ENCODE measurements around the gene COL4A1. TPM values are rescaled to one million over a fixed set of nuclear protein-coding genes. Genes with fewer than 3 reads are reported as not detected.

COL4A1 gene
- total and polyA plus RNA-seq, 2 donors from 2014 or later, result 53.0 to 218 TPM

GRCh38 chr13:110248449-110249143 lies 58.4 kb downstream of the COL4A1 start:
- peak in 1 of 5 donors; percentile 36 for DNase-seq
- no peak for FAIRE-seq
- H3K4me1 ChIP-seq (ENCODE audit: control insufficient read depth in 2 of 3, insufficient read depth in 2 of 3, low read depth in 1 of 3, low read length in 3 of 3), result peaks cover 0 to 17% (median 10%) of the 10 kb centered on the region in 3 donors

GRCh38 chr13:110246530-110246929 lies 60.4 kb downstream of the COL4A1 start:
- no peaks in the 10 kb centered on the region for H3K9me3 ChIP-seq (ENCODE audit: control insufficient read depth in 2 of 3, insufficient read depth in 1 of 3, low read length in 3 of 3)
- intact Hi-C loops (cut with DNase I), result no loop called here
- no peak for DNase-seq
- H3K27ac ChIP-seq (ENCODE audit: low read depth in 2 of 2, low read length in 2 of 2), result peak overlapping the region in 1 of 2 donors; percentile 83
- no peak overlapping the region for H3K9ac ChIP-seq (ENCODE audit: low read length in 3 of 3)
- peaks cover 0 to 17% (median 10%) of the 10 kb centered on the region in 3 donors for H3K4me1 ChIP-seq (ENCODE audit: control insufficient read depth in 2 of 3, insufficient read depth in 2 of 3, low read depth in 1 of 3, low read length in 3 of 3)
- H3K36me3 ChIP-seq (ENCODE audit: control insufficient read depth in 2 of 3, insufficient read depth in 3 of 3, low read length in 3 of 3), result peaks cover 0 to 4% (median 0%) of the 10 kb centered on the region in 3 donors
- H3K27me3 ChIP-seq (ENCODE audit: control insufficient read depth, insufficient read depth, low read length), result no peaks in the 10 kb centered on the region
- no peak for TF ChIP-seq CTCF (IDR thresholded peaks at IDR 0.05; ENCODE audit: borderline replicate concordance, extremely low read depth, insufficient read depth)
- no peak overlapping the region for H3K4me3 ChIP-seq (ENCODE audit: low read length in 3 of 3)
- FAIRE-seq, result no peak

More at GRCh38 chr13:110248449-110249143, 58.4 kb downstream of the COL4A1 start:
- H3K27me3 ChIP-seq (ENCODE audit: control insufficient read depth, insufficient read depth, low read length), result no peaks in the 10 kb centered on the region
- peak overlapping the region; percentile 71 to 79 for H3K27ac ChIP-seq (ENCODE audit: low read depth in 2 of 2, low read length in 2 of 2)
- no peaks in the 10 kb centered on the region for H3K36me3 ChIP-seq (ENCODE audit: control insufficient read depth in 2 of 3, insufficient read depth in 3 of 3, low read length in 3 of 3)
- no peak overlapping the region for H3K4me3 ChIP-seq (ENCODE audit: low read length in 3 of 3)
- H3K9ac ChIP-seq (ENCODE audit: low read length in 3 of 3), result no peak overlapping the region
- intact Hi-C loops (cut with DNase I), result no loop called here
- H3K9me3 ChIP-seq (ENCODE audit: control insufficient read depth in 2 of 3, insufficient read depth in 1 of 3, low read length in 3 of 3), result no peaks in the 10 kb centered on the region
- no peak for TF ChIP-seq CTCF (IDR thresholded peaks at IDR 0.05; ENCODE audit: borderline replicate concordance, extremely low read depth, insufficient read depth)

- H3K9ac ChIP-seq (ENCODE audit: low read length in 3 of 3), result no peak overlapping the region
- no peaks in the 10 kb centered on the region for H3K27me3 ChIP-seq (ENCODE audit: control insufficient read depth, insufficient read depth, low read length)
- no peak overlapping the region for H3K4me3 ChIP-seq (ENCODE audit: low read length in 3 of 3)
- H3K36me3 ChIP-seq (ENCODE audit: control insufficient read depth in 2 of 3, insufficient read depth in 3 of 3, low read length in 3 of 3), result peaks cover 0 to 4% (median 0%) of the 10 kb centered on the region in 3 donors
- intact Hi-C loops (cut with DNase I), result no loop called here
- no peak for TF ChIP-seq CTCF (IDR thresholded peaks at IDR 0.05; ENCODE audit: borderline replicate concordance, extremely low read depth, insufficient read depth)
- H3K27ac ChIP-seq (ENCODE audit: low read depth in 2 of 2, low read length in 2 of 2), result peak overlapping the region in 1 of 2 donors; percentile 29
- DNase-seq (no peak), FAIRE-seq (no peak)
- no peaks in the 10 kb centered on the region for H3K9me3 ChIP-seq (ENCODE audit: control insufficient read depth in 2 of 3, insufficient read depth in 1 of 3, low read length in 3 of 3)
- H3K4me1 ChIP-seq (ENCODE audit: control insufficient read depth in 2 of 3, insufficient read depth in 2 of 3, low read depth in 1 of 3, low read length in 3 of 3), result peaks cover 0 to 13% (median 10%) of the 10 kb centered on the region in 3 donors
Observed at GRCh38 chr13:110245416-110245899, 61.5 kb downstream of the COL4A1 start.
